ENCODE measurements around the gene KRTAP9-4.
"Not testable (repeated sequence)": the region's sequence is repeated elsewhere in the genome, so short reads cannot be mapped to it uniquely, and the experiment has no call there.

KRTAP9-4 gene, protein sequence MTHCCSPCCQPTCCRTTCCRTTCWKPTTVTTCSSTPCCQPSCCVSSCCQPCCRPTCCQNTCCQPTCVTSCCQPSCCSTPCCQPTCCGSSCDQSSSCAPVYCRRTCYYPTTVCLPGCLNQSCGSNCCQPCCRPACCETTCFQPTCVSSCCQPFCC

DNA sequence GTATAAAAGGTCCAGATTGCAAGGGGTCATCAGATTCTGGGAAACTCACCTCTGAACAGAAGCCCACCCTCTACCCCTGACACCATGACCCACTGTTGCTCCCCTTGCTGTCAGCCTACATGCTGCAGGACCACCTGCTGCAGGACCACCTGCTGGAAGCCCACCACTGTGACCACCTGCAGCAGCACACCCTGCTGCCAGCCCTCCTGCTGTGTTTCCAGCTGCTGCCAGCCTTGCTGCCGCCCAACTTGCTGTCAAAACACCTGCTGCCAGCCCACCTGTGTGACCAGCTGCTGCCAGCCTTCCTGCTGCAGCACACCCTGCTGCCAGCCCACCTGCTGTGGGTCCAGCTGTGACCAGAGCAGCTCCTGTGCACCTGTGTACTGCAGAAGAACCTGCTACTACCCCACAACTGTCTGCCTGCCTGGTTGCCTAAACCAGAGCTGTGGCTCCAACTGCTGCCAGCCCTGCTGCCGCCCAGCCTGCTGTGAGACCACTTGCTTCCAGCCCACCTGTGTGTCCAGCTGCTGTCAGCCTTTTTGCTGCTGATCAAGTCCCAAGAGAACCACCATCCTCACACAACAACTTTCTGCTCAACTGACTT, at the start of gene KRTAP9-4:
KRTAP9-4 (plus strand) TSS at position 51 of the 604 bp plus-strand sequence; CDS start at position 85, 34 bp downstream.
- H3K27ac Mint-ChIP-seq, H3K36me3 Mint-ChIP-seq, H3K4me3 Mint-ChIP-seq, H3K4me1 Mint-ChIP-seq, H3K9me3 Mint-ChIP-seq, CTCF ChIA-PET, DNase-seq: not testable (repeated sequence)
- H3K27me3 Mint-ChIP-seq, result peaks cover 25% of the 10 kb centered on the region

DNA sequence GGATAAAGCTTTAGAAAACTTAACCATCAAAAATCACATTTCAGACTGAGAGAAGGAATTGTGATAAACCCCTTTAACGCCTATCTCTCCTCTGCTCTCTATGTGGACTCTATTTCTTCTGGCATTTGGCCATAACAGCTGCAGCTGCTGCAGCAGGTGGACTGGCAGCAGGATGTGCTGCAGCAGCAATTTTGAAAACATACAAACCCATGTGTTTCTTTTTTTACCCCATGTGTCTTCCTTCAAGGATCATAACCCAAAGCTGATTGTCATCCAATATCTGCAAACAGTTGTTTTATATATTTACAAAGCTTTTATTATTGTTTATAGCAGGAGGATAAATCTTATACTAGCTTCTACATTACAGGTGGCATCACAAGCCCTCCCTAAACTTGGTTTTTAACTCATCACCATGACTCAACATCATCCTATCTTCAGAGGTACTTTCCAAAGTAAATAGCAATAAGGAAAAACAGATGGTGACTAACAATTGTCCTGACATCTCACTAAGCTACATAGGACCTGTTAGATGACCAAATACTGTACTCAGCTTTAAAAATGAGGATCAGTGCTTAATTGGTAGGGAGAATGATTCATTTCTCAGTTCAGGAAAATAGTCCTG, 37.5 kb upstream of the KRTAP9-4 start:
- H3K27me3 Mint-ChIP-seq, result peaks cover 15% of the 10 kb centered on the region
- H3K9me3 Mint-ChIP-seq, result no peaks in the 10 kb centered on the region
- no peaks in the 10 kb centered on the region for H3K4me1 Mint-ChIP-seq
- H3K4me3 Mint-ChIP-seq, result no peak overlapping the region
- DNase-seq, result no peak
- H3K27ac Mint-ChIP-seq, result no peak overlapping the region
- no peaks in the 10 kb centered on the region for H3K36me3 Mint-ChIP-seq
- CTCF ChIA-PET, result interaction anchor here (0.7 kb wide), 1 partner anchor 262 kb away, joined by 3 read pairs; no protein-coding TSS in a partner anchor

DNA sequence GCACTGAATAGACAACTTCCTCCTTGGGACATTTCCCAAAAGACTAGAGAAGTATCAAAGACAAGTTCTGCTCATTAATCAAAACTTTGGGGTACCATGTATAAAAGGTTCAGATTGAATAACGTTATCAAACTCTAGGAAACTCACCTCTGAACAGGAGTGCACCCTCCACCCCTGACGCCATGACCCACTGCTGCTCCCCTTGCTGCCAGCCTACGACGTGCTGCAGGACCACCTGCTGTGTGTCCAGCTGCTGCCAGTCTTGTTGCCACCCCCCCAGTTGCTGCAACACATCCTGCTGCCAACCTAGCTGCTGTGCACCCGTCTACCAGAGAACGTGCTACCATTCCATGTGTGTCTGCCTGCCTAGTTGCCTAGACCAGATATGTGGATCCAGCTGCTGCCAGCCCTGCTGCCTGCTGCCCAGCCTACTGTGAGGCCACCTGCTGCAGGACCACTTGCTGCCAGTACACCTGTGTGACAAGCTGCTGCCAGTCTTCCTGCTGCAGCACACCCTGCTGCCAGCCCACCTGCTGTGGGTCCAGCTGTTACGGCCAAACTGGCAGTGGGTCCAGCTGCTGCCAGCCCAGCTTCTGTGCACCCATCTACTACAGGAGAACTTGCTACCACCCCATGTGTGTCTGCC, 36.8 kb upstream of the KRTAP9-4 start:
- CTCF ChIA-PET, result no interaction called here
- H3K9me3 Mint-ChIP-seq, result no peaks in the 10 kb centered on the region
- DNase-seq, result no peak

DNA sequence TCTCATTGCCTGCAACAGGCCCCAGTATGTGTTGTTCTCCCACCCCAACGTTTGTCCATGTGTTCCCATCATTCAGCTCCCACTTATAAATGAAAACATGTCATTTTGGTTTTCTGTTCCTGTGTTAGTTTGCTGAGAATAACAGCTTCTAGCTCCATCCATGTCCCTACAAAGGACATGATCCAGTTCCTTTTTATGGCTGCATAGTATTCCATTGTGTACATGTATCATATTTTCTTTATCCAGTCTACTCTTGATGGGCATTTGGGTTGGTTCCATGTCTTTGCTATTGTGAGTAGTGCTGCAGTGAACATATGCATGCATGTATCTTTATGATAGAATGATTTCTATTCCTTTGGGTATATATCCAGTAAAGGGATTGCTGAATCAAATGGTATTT, 33.8 kb upstream of the KRTAP9-4 start:
- H3K27ac Mint-ChIP-seq, result no peak overlapping the region
- H3K4me3 Mint-ChIP-seq, result no peak overlapping the region
- peaks cover 11% of the 10 kb centered on the region for H3K27me3 Mint-ChIP-seq
- peaks cover 2% of the 10 kb centered on the region for H3K9me3 Mint-ChIP-seq
- no peaks in the 10 kb centered on the region for H3K36me3 Mint-ChIP-seq
- DNase-seq, result no peak
- CTCF ChIA-PET, result no interaction called here
- no peaks in the 10 kb centered on the region for H3K4me1 Mint-ChIP-seq

More for the DNA sequence above, 36.8 kb upstream of the KRTAP9-4 start:
- Mint-ChIP-seq H3K27ac (no peak overlapping the region), H3K4me1 (no peaks in the 10 kb centered on the region), H3K4me3 (no peak overlapping the region), H3K36me3 (no peaks in the 10 kb centered on the region), H3K27me3 (peaks cover 15% of the 10 kb centered on the region)

DNA sequence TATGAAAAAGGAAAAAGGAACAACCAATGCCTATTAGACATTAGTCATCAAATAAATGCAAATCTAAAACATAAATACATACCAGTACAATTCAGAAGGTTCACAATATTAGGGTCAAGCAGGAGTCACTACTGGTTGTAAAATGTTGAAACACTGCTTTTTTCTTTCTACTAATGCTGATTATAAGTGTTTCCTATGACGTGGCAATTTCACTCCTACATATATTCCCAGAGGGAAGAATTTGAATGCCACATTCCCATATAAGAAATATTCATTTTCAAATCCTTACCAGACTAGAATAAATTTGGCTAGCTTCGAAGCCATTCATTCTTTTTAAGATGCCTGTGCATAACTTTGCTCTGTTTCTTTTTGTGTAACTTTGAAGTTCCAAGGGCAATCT, 25.7 kb upstream of the KRTAP9-4 start:
- DNase-seq, result no peak
- Mint-ChIP-seq H3K27me3 (peaks cover 4% of the 10 kb centered on the region), H3K36me3 (no peaks in the 10 kb centered on the region), H3K4me1 (no peaks in the 10 kb centered on the region), H3K27ac (no peak overlapping the region), H3K9me3 (peaks cover 2% of the 10 kb centered on the region), H3K4me3 (no peak overlapping the region)
- CTCF ChIA-PET, result no interaction called here

DNA sequence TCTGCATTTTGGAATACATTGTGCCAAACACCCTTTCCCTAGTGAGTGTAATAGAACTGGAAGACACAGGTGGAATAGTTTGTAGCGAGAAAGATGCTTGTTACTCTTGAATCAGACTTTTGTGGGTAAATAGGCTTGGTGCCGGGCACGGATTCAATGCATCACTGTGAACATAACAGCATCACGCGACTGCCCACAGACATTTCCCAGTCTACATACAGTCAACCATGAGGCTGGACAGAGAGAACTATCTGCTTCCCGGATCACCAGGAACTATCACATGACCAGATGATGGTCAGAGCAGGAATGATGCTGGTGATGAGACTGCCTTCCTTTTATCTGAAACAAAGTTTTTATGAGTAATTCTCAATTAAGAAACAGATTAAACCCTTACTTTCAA, 23.4 kb upstream of the KRTAP9-4 start:
- Mint-ChIP-seq H3K4me1 (no peaks in the 10 kb centered on the region), H3K9me3 (no peaks in the 10 kb centered on the region), H3K36me3 (no peaks in the 10 kb centered on the region), H3K4me3 (no peak overlapping the region), H3K27me3 (peaks cover 5% of the 10 kb centered on the region), H3K27ac (no peak overlapping the region)
- no peak for DNase-seq
- CTCF ChIA-PET, result no interaction called here

DNA sequence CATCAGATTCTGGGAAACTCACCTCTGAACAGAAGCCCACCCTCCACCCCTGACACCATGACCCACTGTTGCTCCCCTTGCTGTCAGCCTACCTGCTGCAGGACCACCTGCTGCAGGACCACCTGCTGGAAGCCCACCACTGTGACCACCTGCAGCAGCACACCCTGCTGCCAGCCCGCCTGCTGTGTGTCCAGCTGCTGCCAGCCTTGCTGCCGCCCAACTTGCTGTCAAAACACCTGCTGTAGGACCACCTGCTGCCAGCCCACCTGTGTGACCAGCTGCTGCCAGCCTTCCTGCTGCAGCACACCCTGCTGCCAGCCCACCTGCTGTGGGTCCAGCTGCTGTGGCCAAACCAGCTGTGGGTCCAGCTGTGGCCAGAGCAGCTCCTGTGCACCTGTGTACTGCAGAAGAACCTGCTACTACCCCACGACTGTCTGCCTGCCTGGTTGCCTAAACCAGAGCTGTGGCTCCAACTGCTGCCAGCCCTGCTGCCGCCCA, 22.8 kb upstream of the KRTAP9-4 start, which contains the start of gene KRTAP9-2:
KRTAP9-2 (plus strand) TSS at position 51 of the 498 bp plus-strand sequence; CDS start at position 58, 7 bp downstream.
- H3K27ac Mint-ChIP-seq, DNase-seq, H3K4me3 Mint-ChIP-seq, H3K9me3 Mint-ChIP-seq, H3K4me1 Mint-ChIP-seq, H3K36me3 Mint-ChIP-seq, CTCF ChIA-PET, H3K27me3 Mint-ChIP-seq: not testable (repeated sequence)

DNA sequence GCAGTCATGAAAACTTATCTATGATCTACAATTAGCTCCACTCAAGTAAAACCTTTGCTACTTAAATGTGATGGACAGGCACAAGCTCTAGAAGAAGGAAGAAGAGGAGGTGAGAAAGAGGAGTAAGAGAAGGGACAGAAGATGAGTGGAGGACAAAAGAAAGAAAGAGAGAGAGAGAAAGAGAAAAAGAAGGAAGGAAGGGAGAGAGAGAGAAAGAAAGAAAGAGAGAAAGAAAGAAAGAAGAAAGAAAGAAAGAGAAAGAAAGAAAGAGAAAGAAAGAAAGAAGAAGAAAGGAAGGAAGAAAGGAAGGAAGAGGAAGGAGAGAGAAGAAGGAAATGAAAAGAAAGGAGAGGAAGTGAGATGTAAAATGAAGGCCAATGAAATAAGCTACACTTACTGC, 19.4 kb upstream of the KRTAP9-4 start:
- Mint-ChIP-seq H3K9me3 (no peaks in the 10 kb centered on the region), H3K4me1 (no peaks in the 10 kb centered on the region), H3K4me3 (no peak overlapping the region), H3K27ac (no peak overlapping the region), H3K36me3 (no peaks in the 10 kb centered on the region), H3K27me3 (peaks cover 16% of the 10 kb centered on the region)
- CTCF ChIA-PET, result no interaction called here
- no peak for DNase-seq

DNA sequence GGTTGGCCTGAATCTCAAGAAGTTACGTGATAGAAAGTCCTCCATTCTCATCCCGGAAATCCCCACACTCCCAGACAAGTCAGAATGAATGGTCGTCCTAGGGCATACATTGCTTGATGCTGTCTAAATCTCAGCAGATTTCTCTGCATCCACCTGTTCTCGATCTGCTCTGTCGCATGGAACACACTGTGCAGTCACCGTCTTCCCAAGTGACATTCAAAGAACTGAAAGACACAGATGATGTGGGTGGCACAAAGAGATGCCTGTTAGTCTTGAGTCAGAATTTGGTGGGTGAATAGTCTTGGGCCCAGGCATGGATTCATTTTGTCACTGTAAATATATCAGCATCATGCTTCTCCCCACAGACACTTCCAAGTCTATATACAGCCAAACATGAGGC, 17.8 kb upstream of the KRTAP9-4 start:
- Mint-ChIP-seq H3K27ac (no peak overlapping the region), H3K4me1 (no peaks in the 10 kb centered on the region), H3K9me3 (no peaks in the 10 kb centered on the region), H3K4me3 (no peak overlapping the region), H3K27me3 (peaks cover 23% of the 10 kb centered on the region), H3K36me3 (no peaks in the 10 kb centered on the region)
- CTCF ChIA-PET, result no interaction called here
- DNase-seq, result no peak

DNA sequence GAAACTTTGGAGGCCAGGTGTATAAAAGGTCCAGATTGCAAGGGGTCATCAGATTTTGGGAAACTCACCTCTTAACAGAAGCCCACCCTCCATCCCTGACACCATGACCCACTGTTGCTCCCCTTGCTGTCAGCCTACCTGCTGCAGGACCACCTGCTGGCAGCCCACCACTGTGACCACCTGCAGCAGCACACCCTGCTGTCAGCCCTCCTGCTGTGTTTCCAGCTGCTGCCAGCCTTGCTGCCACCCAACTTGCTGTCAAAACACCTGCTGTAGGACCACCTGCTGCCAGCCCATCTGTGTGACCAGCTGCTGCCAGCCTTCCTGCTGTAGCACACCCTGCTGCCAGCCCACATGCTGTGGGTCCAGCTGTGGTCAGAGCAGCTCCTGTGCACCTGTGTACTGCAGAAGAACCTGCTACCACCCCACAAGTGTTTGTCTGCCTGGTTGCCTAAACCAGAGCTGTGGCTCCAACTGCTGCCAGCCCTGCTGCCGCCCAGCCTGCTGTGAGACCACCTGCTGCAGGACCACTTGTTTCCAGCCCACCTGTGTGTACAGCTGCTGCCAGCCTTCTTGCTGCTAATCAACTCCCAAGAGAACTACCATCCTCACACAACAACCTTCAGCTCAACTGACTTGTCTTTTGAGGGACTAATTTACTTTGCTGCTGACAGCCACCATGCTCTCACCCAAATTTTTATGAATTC, 16.9 kb upstream of the KRTAP9-4 start, which contains the start of gene KRTAP9-3:
KRTAP9-3 (plus strand) TSS at position 51 of the 707 bp plus-strand sequence; CDS start at position 104, 53 bp downstream.
- H3K4me1 Mint-ChIP-seq, DNase-seq, H3K36me3 Mint-ChIP-seq, H3K9me3 Mint-ChIP-seq, CTCF ChIA-PET, H3K4me3 Mint-ChIP-seq, H3K27ac Mint-ChIP-seq: not testable (repeated sequence)
- H3K27me3 Mint-ChIP-seq, result peaks cover 23% of the 10 kb centered on the region

DNA sequence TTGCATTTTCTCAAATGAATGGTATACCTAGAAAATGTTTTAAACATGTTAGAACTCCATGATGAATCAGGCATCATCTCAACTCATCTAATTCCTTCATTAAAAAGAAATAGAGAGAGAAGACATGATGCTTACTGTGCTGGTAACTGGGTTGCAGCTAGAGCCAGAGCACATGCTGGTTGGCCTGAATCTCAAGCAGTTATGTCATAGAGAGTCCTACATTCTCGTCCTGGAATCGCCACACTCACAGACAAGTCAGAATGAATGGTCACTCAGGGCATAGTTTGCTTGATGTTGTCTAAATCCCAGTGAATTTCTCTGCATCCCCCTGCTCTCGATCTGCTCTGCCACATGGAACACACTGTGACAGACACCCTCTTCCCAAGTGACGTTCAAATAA, 12.4 kb upstream of the KRTAP9-4 start:
- DNase-seq, H3K4me3 Mint-ChIP-seq, H3K4me1 Mint-ChIP-seq, H3K36me3 Mint-ChIP-seq, H3K27ac Mint-ChIP-seq, CTCF ChIA-PET, H3K9me3 Mint-ChIP-seq: not testable (repeated sequence)
- H3K27me3 Mint-ChIP-seq, result peaks cover 28% of the 10 kb centered on the region

DNA sequence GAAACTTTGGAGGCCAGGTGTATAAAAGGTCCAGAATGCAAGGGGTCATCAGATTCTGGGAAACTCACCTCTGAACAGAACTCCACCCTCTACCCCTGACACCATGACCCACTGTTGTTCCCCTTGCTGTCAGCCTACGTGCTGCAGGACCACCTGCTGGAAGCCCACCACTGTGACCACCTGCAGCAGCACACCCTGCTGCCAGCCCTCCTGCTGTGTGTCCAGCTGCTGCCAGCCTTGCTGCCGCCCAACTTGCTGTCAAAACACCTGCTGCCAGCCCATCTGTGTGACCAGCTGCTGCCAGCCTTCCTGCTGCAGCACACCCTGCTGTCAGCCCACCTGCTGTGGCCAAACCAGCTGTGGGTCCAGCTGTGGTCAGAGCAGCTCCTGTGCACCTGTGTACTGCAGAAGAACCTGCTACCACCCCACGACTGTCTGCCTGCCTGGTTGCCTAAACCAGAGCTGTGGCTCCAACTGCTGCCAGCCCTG, 11.5 kb upstream of the KRTAP9-4 start, which contains the start of gene KRTAP9-8:
KRTAP9-8 (plus strand) TSS at position 51 of the 489 bp plus-strand sequence; CDS start at position 104, 53 bp downstream.
- H3K27ac Mint-ChIP-seq, H3K9me3 Mint-ChIP-seq, H3K4me3 Mint-ChIP-seq, DNase-seq, CTCF ChIA-PET, H3K4me1 Mint-ChIP-seq, H3K36me3 Mint-ChIP-seq: not testable (repeated sequence)
- peaks cover 24% of the 10 kb centered on the region for H3K27me3 Mint-ChIP-seq

DNA sequence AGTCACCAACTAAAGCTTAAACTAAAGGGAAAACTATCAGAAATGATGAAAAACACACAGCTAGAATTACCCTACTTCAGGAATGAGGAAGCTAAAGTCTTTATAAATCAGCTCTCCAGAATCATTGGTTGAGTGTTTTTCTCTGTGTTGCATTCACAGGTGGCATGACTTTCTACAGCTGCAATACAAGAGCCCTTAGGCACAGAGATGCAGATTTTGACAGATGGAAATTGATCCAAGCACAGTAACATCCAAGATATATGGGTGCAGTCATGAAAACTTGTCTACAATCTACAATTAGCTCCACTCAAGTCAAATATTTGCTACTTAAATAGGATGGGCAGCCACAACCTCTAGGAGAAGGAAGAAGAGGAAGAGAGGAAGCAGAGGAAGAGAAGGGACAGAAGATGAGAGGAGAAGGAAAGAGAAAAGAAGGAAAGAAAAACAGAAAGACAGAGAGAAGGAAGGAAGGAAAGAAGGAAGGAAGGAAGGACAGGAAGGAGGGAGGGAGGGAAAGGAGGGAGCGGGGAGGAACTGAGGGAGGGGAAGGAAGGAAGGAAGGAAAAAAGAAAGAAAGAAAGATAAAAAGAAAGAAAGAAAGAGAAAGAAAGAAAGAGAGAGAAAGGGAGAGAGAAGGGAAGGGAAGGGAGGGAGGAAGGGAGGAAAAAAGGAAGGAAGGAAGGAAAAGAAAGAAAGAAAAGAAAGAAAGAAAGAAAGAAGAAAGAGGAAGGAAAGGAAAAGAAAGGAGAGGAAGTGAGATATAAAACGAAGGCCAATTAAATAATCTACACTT, 2.3 kb upstream of the KRTAP9-4 start:
- peaks cover 16% of the 10 kb centered on the region for H3K27me3 Mint-ChIP-seq
- CTCF ChIA-PET, H3K27ac Mint-ChIP-seq, H3K36me3 Mint-ChIP-seq, H3K4me1 Mint-ChIP-seq, DNase-seq, H3K9me3 Mint-ChIP-seq, H3K4me3 Mint-ChIP-seq: not testable (repeated sequence)

Data from activated naive CD4-positive, alpha-beta T cell treated with anti-CD3 and anti-CD28 coated beads, Interleukin-2, amount 10 ng/mL, durations not matched to agents 7 days and 5 days (primary cell).